ENCODE measurements around the gene PMF1. TPM values are rescaled to one million over a fixed set of nuclear protein-coding genes. Genes with fewer than 3 reads are reported as not detected.
"Not testable (repeated sequence)": the region's sequence is repeated elsewhere in the genome, so short reads cannot be mapped to it uniquely, and the experiment has no call there.

Gene PMF1
- total RNA-seq, 3 donors from 2014 or later = 41.4 to 75.2 (median 60.3) TPM

DNA sequence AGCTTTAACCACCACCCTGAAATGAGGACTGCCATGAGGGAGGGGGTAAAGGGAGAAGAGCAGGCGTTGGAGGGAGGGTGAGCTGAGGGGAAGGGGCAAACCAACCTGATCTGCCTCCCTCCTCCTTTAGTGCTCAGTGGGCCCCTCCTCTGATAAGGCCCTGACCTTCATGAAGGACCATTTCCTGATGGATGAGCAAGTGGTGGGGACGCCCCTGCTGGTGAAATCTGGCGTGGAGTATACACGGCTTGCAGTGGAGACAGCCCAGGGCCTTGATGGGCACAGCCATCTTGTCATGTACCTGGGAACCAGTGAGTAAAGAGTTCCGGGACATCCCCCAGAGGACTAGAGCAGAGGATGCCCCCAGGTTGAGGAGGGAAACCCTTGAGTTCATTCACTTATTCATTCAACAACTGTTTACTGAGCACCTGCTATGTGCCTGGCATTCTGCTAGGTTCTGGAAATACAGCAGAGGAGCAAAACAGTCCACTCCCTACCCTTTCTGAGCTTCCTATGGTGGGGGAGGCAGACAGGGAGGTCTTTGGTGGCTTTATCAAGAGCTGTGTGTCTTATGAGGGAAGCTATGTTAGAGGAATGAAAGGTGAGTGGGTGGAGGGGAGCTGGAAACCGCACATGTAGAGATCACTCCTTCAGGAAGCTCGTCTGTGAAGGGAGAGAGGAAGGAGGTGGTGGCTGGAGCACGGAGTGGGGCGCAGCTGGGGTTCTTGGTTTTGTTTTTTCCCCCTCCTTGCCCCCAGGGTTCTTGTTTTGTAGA lies 39.9 kb upstream of the PMF1 start:
- H3K36me3 ChIP-seq = no peaks in the 10 kb centered on the region
- TF ChIP-seq POLR2A (IDR thresholded peaks at IDR 0.05) = no peak
- TF ChIP-seq POLR2AphosphoS5 (IDR thresholded peaks at IDR 0.05) = no peak
- no peak for TF ChIP-seq CTCF (IDR thresholded peaks at IDR 0.05)
- H3K4me3 ChIP-seq = no peak overlapping the region
- H3K9me3 ChIP-seq = no peaks in the 10 kb centered on the region
- intact Hi-C loops (cut with DNase I; ENCODE audit: low total_unique reads) = no loop called here
- no peaks in the 10 kb centered on the region for H3K27me3 ChIP-seq
- H3K27ac ChIP-seq = no peak overlapping the region
- DNase-seq (ENCODE audit: low spot score in 2 of 2) = no peak
- H3K4me1 ChIP-seq = no peaks in the 10 kb centered on the region

DNA sequence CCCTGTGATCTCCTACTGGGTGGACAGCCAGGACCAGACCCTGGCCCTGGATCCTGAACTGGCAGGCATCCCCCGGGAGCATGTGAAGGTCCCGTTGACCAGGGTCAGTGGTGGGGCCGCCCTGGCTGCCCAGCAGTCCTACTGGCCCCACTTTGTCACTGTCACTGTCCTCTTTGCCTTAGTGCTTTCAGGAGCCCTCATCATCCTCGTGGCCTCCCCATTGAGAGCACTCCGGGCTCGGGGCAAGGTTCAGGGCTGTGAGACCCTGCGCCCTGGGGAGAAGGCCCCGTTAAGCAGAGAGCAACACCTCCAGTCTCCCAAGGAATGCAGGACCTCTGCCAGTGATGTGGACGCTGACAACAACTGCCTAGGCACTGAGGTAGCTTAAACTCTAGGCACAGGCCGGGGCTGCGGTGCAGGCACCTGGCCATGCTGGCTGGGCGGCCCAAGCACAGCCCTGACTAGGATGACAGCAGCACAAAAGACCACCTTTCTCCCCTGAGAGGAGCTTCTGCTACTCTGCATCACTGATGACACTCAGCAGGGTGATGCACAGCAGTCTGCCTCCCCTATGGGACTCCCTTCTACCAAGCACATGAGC lies 36.1 kb upstream of the PMF1 start:
- DNase-seq (ENCODE audit: low spot score in 2 of 2) = no peak
- no peaks in the 10 kb centered on the region for H3K4me1 ChIP-seq
- no peak overlapping the region for H3K4me3 ChIP-seq
- H3K9me3 ChIP-seq = no peaks in the 10 kb centered on the region
- TF ChIP-seq POLR2AphosphoS5 (IDR thresholded peaks at IDR 0.05) = no peak
- no peak for TF ChIP-seq CTCF (IDR thresholded peaks at IDR 0.05)
- no peak for TF ChIP-seq POLR2A (IDR thresholded peaks at IDR 0.05)
- H3K36me3 ChIP-seq = no peaks in the 10 kb centered on the region
- intact Hi-C loops (cut with DNase I; ENCODE audit: low total_unique reads) = no loop called here
- no peaks in the 10 kb centered on the region for H3K27me3 ChIP-seq
- no peak overlapping the region for H3K27ac ChIP-seq

GRCh38 chr1:156177919-156178654 lies 34.7 kb upstream of the PMF1 start:
- intact Hi-C loops (cut with DNase I; ENCODE audit: low total_unique reads) = no loop called here
- TF ChIP-seq POLR2AphosphoS5 (IDR thresholded peaks at IDR 0.05) = no peak
- no peak for TF ChIP-seq CTCF (IDR thresholded peaks at IDR 0.05)
- no peak for TF ChIP-seq POLR2A (IDR thresholded peaks at IDR 0.05)
- Histone ChIP-seq H3K9me3 (no peaks in the 10 kb centered on the region), H3K27me3 (no peaks in the 10 kb centered on the region), H3K4me3 (no peak overlapping the region), H3K36me3 (no peaks in the 10 kb centered on the region), H3K27ac (no peak overlapping the region), H3K4me1 (no peaks in the 10 kb centered on the region)
- no peak for DNase-seq (ENCODE audit: low spot score in 2 of 2)

- Histone ChIP-seq H3K9me3 (no peaks in the 10 kb centered on the region), H3K36me3 (no peaks in the 10 kb centered on the region), H3K27me3 (no peaks in the 10 kb centered on the region), H3K27ac (no peak overlapping the region), H3K4me3 (no peak overlapping the region), H3K4me1 (no peaks in the 10 kb centered on the region)
- intact Hi-C loops (cut with DNase I; ENCODE audit: low total_unique reads) = no loop called here
- DNase-seq (ENCODE audit: low spot score in 2 of 2) = no peak
- no peak for TF ChIP-seq POLR2AphosphoS5 (IDR thresholded peaks at IDR 0.05)
Observed at GRCh38 chr1:156180471-156180870, 32.3 kb upstream of the PMF1 start.

DNA sequence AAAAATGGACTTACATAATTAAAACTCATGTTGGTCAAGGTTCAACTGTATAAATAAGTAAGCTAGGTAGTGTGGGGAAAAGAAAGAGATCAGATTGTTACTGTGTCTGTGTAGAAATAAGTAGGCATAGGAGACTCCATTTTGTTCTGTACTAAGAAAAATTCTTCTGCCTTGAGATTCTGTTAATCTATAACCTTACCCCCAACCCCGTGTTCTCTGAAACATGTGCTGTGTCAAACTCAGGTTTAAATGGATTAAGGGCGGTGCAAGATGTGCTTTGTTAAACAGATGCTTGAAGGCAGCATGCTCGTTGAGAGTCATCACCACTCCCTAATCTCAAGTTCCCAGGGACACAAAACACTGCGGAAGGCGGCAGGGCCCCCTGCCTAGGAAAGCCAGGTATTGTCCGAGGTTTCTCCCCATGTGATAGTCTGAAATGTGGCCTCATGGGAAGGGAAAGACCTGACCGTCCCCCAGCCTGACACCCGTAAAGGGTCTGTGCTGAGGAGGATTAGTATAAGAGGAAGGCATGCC lies 31.3 kb upstream of the PMF1 start:
- not testable (repeated sequence) for H3K9me3 ChIP-seq; DNase-seq (ENCODE audit: low spot score in 2 of 2); H3K27ac ChIP-seq

GRCh38 chr1:156182010-156182779 lies 30.6 kb upstream of the PMF1 start:
- H3K9me3 ChIP-seq; H3K27me3 ChIP-seq; DNase-seq (ENCODE audit: low spot score in 2 of 2); intact Hi-C loops (cut with DNase I; ENCODE audit: low total_unique reads); H3K27ac ChIP-seq; H3K36me3 ChIP-seq; H3K4me3 ChIP-seq; H3K4me1 ChIP-seq: not testable (repeated sequence)

More for the DNA sequence above, 31.3 kb upstream of the PMF1 start:
- H3K4me3 ChIP-seq; H3K36me3 ChIP-seq; H3K27me3 ChIP-seq; H3K4me1 ChIP-seq; intact Hi-C loops (cut with DNase I; ENCODE audit: low total_unique reads): not testable (repeated sequence)

DNA sequence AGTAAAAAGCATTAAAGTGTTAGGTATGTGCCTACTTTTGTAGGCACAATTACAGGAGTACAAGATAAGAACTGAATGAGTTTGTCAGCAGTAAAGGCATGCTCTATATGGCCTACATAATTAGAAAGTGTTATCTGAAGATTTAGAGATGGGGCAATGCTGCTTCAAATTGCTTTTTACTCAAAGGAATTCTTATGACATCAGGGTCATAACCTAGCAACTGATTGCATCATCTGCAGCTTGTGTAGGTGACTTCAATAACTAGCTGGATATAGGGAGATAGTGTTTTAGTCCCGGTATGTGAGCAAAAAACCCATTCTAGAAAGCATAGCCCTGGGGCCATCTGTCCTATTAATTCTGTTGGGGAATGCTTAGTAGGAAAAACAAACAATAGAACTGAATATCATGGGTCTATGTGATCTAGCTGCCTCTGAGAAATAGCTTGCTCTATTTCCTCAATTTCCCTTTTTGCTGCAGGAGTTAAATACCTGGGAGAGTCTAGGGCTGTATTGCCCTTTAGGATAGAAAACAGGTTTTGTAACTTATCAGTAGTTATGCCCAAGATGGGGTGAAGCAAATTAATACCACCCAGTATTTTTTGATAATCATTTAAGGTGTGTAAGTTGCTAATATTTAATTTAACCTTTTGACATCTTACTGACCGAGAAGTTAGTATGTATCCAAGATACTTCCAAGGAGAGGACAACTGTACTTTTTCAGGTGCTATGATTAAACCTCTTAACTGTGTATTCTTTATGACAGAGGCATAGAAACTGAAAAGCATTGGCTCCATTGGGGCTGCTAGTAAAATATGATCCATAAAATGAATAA lies 26.2 kb upstream of the PMF1 start:
- intact Hi-C loops (cut with DNase I; ENCODE audit: low total_unique reads); H3K36me3 ChIP-seq; H3K27me3 ChIP-seq; H3K9me3 ChIP-seq; H3K4me3 ChIP-seq; DNase-seq (ENCODE audit: low spot score in 2 of 2); H3K4me1 ChIP-seq; H3K27ac ChIP-seq: not testable (repeated sequence)

DNA sequence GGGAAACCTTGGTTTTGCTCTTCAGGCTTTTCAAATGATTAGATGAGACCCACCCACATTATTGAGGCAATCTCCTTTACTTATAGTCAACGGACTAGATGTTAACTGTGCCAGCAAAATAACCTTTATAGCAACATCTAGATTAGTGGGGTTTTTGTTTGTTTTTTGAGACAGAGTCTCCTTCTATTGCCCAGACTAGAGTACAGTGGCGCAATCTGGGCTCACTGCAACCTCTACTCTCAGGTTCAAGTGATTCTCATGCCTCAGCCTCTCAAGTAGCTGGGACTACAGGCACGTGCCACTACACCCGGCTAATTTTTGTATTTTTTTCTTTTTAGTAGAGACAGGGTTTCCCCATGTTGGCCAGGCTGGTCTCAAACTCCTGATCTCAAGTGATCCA lies 22.5 kb upstream of the PMF1 start:
- intact Hi-C loops (cut with DNase I; ENCODE audit: low total_unique reads); DNase-seq (ENCODE audit: low spot score in 2 of 2); H3K27me3 ChIP-seq; H3K9me3 ChIP-seq; H3K4me3 ChIP-seq; H3K36me3 ChIP-seq; H3K27ac ChIP-seq; H3K4me1 ChIP-seq: not testable (repeated sequence)

Data from breast epithelium (tissue), 4 donors.